Esophagus squamous epithelium (tissue), 4 donors: ENCODE measurements around the gene ARHGEF12.

ENCODE experiments used
- POLR2A ChIP-seq, 4 donors: fragments of 450-650 bp; IDR thresholded peaks; one replicate each; pipeline ENCODE4 v1.6.1; 2017; ENCODE audit warnings: antibody characterized with exemption in 4 of 4, mild to moderate bottlenecking in 4 of 4, moderate library complexity in 3 of 4
- TF ChIP-seq, protein P1 (sequence below), 6 experiments: fragments of 450-650 bp in 4 of 6; fragments of 200-600 bp in 2 of 6; sonication (generic) in 2 of 6; IDR thresholded peaks; one replicate each; pipeline ENCODE4 v1.5.1; 2016 to 2019; ENCODE audit warnings: antibody characterized with exemption in 6 of 6, mild to moderate bottlenecking in 4 of 6, moderate library complexity in 4 of 6

DNA sequence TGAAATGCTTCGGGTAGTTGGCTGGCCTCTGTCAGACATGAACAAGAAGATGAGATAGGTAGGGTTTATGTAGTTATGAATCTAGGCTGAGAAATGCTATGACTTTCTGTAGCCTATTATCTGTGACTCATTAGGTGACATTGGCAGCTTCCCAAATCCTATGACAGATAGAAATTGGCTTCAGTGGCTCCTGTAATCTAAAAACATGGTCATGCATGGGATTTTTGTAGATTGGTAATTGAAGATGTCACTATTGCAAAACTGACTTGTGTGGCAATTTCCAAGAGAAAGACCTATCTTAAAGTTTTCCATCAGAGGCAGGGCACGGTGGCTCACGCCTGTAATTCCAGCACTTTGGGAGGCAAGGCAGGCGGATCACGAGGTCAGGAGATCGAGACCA, 145.9 kb downstream of the ARHGEF12 start:
- TF ChIP-seq, protein P1, sequence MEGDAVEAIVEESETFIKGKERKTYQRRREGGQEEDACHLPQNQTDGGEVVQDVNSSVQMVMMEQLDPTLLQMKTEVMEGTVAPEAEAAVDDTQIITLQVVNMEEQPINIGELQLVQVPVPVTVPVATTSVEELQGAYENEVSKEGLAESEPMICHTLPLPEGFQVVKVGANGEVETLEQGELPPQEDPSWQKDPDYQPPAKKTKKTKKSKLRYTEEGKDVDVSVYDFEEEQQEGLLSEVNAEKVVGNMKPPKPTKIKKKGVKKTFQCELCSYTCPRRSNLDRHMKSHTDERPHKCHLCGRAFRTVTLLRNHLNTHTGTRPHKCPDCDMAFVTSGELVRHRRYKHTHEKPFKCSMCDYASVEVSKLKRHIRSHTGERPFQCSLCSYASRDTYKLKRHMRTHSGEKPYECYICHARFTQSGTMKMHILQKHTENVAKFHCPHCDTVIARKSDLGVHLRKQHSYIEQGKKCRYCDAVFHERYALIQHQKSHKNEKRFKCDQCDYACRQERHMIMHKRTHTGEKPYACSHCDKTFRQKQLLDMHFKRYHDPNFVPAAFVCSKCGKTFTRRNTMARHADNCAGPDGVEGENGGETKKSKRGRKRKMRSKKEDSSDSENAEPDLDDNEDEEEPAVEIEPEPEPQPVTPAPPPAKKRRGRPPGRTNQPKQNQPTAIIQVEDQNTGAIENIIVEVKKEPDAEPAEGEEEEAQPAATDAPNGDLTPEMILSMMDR (IDR thresholded peaks at IDR 0.05) = no peak
- TF ChIP-seq POLR2A (IDR thresholded peaks at IDR 0.05) = no peak
